HepG2 (cell line): ENCODE results near the gene BARX1. TPM values are rescaled to one million over a fixed set of nuclear protein-coding genes. Genes with fewer than 3 reads are reported as not detected.

Experiments used
- ATAC-seq: fragments of 200-7000 bp; cut with Tn5 transposase; 3 replicates; pipeline ENCODE4 v1.9.1; 2020; ENCODE audit warnings: mild to moderate bottlenecking, moderate library complexity
- BruUV-seq: library from RNA; stranded (reverse); fragments of 400-500 nt; replicated peaks from 2 replicates; lab custom pipeline; 2021; lab: Mats Ljungman, UMichigan
- CTCF ChIA-PET: fragments of 300-600 bp; formaldehyde crosslinking; extraction: SDS; loops from one replicate; lab custom pipeline; 2021; ENCODE audit warnings: low total read pairs, inconsistent platforms, low intra/inter-chr PET ratio; lab: Yijun Ruan, JAX
- POLR2A ChIA-PET: fragments of 350-600 bp; sonication (Branson Sonifier 250); formaldehyde crosslinking; loops from one replicate; lab custom pipeline; 2020; ENCODE audit warnings: antibody characterized with exemption, inconsistent platforms; lab: Yijun Ruan, JAX
- DNase-seq: peaks from one replicate; pipeline ENCODE4 v3.0.0-alpha.2; 2015; ENCODE audit warnings: low spot score
- FAIRE-seq: peaks from 3 replicates; lab custom pipeline; 2011; peaks lifted over from hg19 to GRCh38; lab: Jason Lieb, UNC
- H2AFZ ChIP-seq: one replicate; pipeline ENCODE4 v1.6.1; 2011; ENCODE audit warnings: low read length, inconsistent platforms
- H3K27ac ChIP-seq: fragments of 300-600 bp; 3 replicates; pipeline ENCODE4 v1.8.0; 2011; ENCODE audit warnings: mixed run types, mild to moderate bottlenecking, mixed read lengths, low read length, inconsistent platforms; ENCODE audit not compliant: insufficient read depth; ENCODE audit errors: extremely low read length
- H3K27me3 ChIP-seq, 2 experiments: fragments of 200-600 bp in 1 of 2; 2 replicates in 1 of 2; 3 replicates in 1 of 2; pipeline versions ENCODE4 v1.6.0 to v1.8.0; 2011; ENCODE audit warnings: low read length in 2 of 2, mild to moderate bottlenecking in 2 of 2, moderate library complexity in 2 of 2, inconsistent platforms in 1 of 2; ENCODE audit not compliant: insufficient read depth in 2 of 2, control insufficient read depth in 1 of 2
- H3K36me3 ChIP-seq, 2 experiments: fragments of 200-600 bp in 1 of 2; replicated peaks in 1 of 2; 2 replicates in 1 of 2; 3 replicates in 1 of 2; pipeline versions ENCODE4 v1.5.1 to v1.8.0; 2011; ENCODE audit warnings: low read length in 2 of 2, inconsistent platforms in 1 of 2; ENCODE audit not compliant: insufficient read depth in 2 of 2, control insufficient read depth in 1 of 2
- H3K4me1 ChIP-seq: 2 replicates; pipeline ENCODE4 v1.5.1; 2012; ENCODE audit warnings: low read length, inconsistent platforms; ENCODE audit not compliant: insufficient read depth
- H3K4me2 ChIP-seq: 2 replicates; pipeline ENCODE4 v1.6.0; 2011; ENCODE audit warnings: low read depth, low read length, inconsistent platforms
- H3K4me3 ChIP-seq, 3 experiments: fragments of 200-600 bp in 1 of 3; sonication (generic), shearing (Covaris generic) in 1 of 3; replicated peaks in 1 of 3; 2 replicates each; pipeline ENCODE4 v1.5.1; 2011 to 2016; ENCODE audit warnings: low read length in 3 of 3, inconsistent platforms in 2 of 3, low read depth in 2 of 3, mild to moderate bottlenecking in 2 of 3, control low read depth in 1 of 3, mixed read lengths in 1 of 3; ENCODE audit not compliant: insufficient read depth in 1 of 3
- H3K79me2 ChIP-seq: one replicate; pipeline ENCODE4 v1.6.1; 2011; ENCODE audit warnings: low read length, inconsistent platforms; ENCODE audit not compliant: insufficient read depth
- H3K9ac ChIP-seq: 2 replicates; pipeline ENCODE4 v1.6.0; 2011; ENCODE audit warnings: mild to moderate bottlenecking, low read depth, low read length, inconsistent platforms; ENCODE audit not compliant: insufficient read depth
- H3K9me3 ChIP-seq: 2 replicates; pipeline ENCODE4 v1.5.1; 2012; ENCODE audit warnings: mild to moderate bottlenecking, low read length
- H4K20me1 ChIP-seq: 2 replicates; pipeline ENCODE4 v1.6.0; 2011; ENCODE audit warnings: inconsistent platforms, mild to moderate bottlenecking, low read length, moderate library complexity; ENCODE audit not compliant: insufficient read depth
- BRF2 ChIP-seq: sonication (generic); formaldehyde crosslinking; IDR thresholded peaks from 2 replicates; pipeline ENCODE4 v1.8.1; 2022; ENCODE audit warnings: mild to moderate bottlenecking, missing genetic modification reagents
- MNT ChIP-seq: fragments of 450-650 bp; IDR thresholded peaks from 2 replicates; pipeline ENCODE4 v1.6.1; 2016
- PRMT3 ChIP-seq: sonication (generic); formaldehyde crosslinking; IDR thresholded peaks from 2 replicates; pipeline ENCODE4 v1.8.1; 2022; ENCODE audit warnings: low read depth, mild to moderate bottlenecking, moderate library complexity, missing genetic modification reagents, borderline replicate concordance
- SIN3B ChIP-seq: fragments of 150-350 bp; IDR thresholded peaks from 2 replicates; pipeline ENCODE4 v1.6.1; 2014; ENCODE audit warnings: low read length
- THAP9 ChIP-seq: sonication (generic); formaldehyde crosslinking; IDR thresholded peaks from 2 replicates; pipeline ENCODE4; 2020; ENCODE audit warnings: missing genetic modification reagents, mild to moderate bottlenecking, borderline replicate concordance
- ZNF580 ChIP-seq: IDR thresholded peaks from 2 replicates; pipeline ENCODE4 v1.6.1; 2016; ENCODE audit warnings: low read depth, borderline replicate concordance
- WGBS: methylation state at CpG from one replicate; pipeline ENCODE4 v1.1.6; 2017; ENCODE audit warnings: low lambda C conversion rate; 5-methylcytosine and 5-hydroxymethylcytosine counted together
- in situ Hi-C: cut with HindIII; loops from 2 replicates; pipeline ENCODE4 v1.10.0; 2017; ENCODE audit warnings: low pct_unique_long_range_greater_than_20kb; ENCODE audit not compliant: extremely low pct_ligation_motif_present
- intact Hi-C: fragments of 100-400 bp; cut with micrococcal nuclease; formaldehyde crosslinking; loops from one replicate; pipeline ENCODE4 v1.10.0; 2022; ENCODE audit not compliant: unreplicated experiment
- polyA plus RNA-seq, 8 experiments: library from polyadenylated mRNA; depleted of rRNA in 3 of 8; stranded (reverse) in 7 of 8; unstranded in 1 of 8; fragments of >200 nt; fragmentation: Illumina TruSeq in 4 of 8; extraction: Trizol in 4 of 8; gene quantifications; 2 replicates each; pipeline versions ENCODE4 v1.2.1 to v1.2.3, GENCODE V29; 2011 to 2016; ENCODE audit warnings: low read depth in 4 of 8, missing spikeins in 1 of 8, mixed read lengths in 1 of 8; ENCODE audit not compliant: insufficient read depth in 1 of 8
- total RNA-seq, 5 experiments: library from RNA; depleted of rRNA; stranded (reverse); fragments of >200 nt; fragmentation: Illumina TruSeq; extraction: Trizol; gene quantifications; 2 replicates each; pipeline ENCODE4 v1.2.3, GENCODE V29; 2016; ENCODE audit warnings: low read depth in 1 of 5
- TF ChIP-seq, protein P1 (sequence below): sonication (generic); formaldehyde crosslinking; IDR thresholded peaks from 2 replicates; pipeline ENCODE4 v1.4.0; 2020; ENCODE audit warnings: missing genetic modification reagents, borderline replicate concordance

The BARX1 gene
- total and polyA plus RNA-seq, 2 of the 13 experiments (the other 11 are each of a cell fraction or from before 2014, with no cell fraction given), result not detected

GRCh38 chr9:93975262-93975661, 20.1 kb upstream of the BARX1 start:
- Histone ChIP-seq H3K9ac (no peak overlapping the region), H3K9me3 (no peaks in the 10 kb centered on the region), H3K27ac (no peak overlapping the region), H3K4me3 (no peak overlapping the region), H3K27me3 (peaks cover 2 to 7% of the 10 kb centered on the region in 2 experiments; a peak in 1 of 5 replicates), H4K20me1 (no peaks in the 10 kb centered on the region), H2AFZ (no peak overlapping the region), H3K4me2 (no peak overlapping the region), H3K79me2 (no peaks in the 10 kb centered on the region), H3K36me3 (no peaks in the 10 kb centered on the region), H3K4me1 (no peaks in the 10 kb centered on the region)
- TF ChIP-seq MNT (peak; percentile 17; the same call in 1 of the 2 replicates), THAP9 (CRISPR knock-in tag) (no peak)
- ATAC-seq, result no peak
- no peak for DNase-seq
- intact Hi-C loops (no loop called here), in situ Hi-C loops (no loop called here)
- ChIA-PET POLR2A (no interaction called here), CTCF (no interaction called here)
- FAIRE-seq, result no peak
- WGBS, result 7% methylated on average over 5 of the region's 7 CpGs
- no TSS peak for BruUV-seq

GRCh38 chr9:93974151-93974550, 19.0 kb upstream of the BARX1 start:
- no peaks in the 10 kb centered on the region for H3K36me3 ChIP-seq
- DNase-seq (no peak), ATAC-seq (no peak), FAIRE-seq (no peak)
- CTCF ChIA-PET, result no interaction called here
- H2AFZ ChIP-seq, result no peak overlapping the region
- in situ Hi-C loops (no loop called here), intact Hi-C loops (no loop called here)
- H3K27me3 ChIP-seq, result peaks cover 2 to 7% of the 10 kb centered on the region in 2 experiments; a peak in 1 of 5 replicates
- WGBS, result 10% methylated on average over 3 of the region's 3 CpGs
- no peaks in the 10 kb centered on the region for H4K20me1 ChIP-seq
- no peak overlapping the region for H3K4me3 ChIP-seq
- POLR2A ChIA-PET, result no interaction called here
- no peaks in the 10 kb centered on the region for H3K79me2 ChIP-seq
- H3K4me2 ChIP-seq, result no peak overlapping the region
- no peak overlapping the region for H3K9ac ChIP-seq
- H3K4me1 ChIP-seq, result no peaks in the 10 kb centered on the region
- H3K27ac ChIP-seq, result no peak overlapping the region
- no TSS peak for BruUV-seq
- no peaks in the 10 kb centered on the region for H3K9me3 ChIP-seq
- TF ChIP-seq BRF2 (CRISPR knock-in tag) (no peak), ZNF580 (CRISPR knock-in tag) (no peak), SIN3B (no peak), PRMT3 (CRISPR knock-in tag) (no peak)
- TF ChIP-seq, protein P1, sequence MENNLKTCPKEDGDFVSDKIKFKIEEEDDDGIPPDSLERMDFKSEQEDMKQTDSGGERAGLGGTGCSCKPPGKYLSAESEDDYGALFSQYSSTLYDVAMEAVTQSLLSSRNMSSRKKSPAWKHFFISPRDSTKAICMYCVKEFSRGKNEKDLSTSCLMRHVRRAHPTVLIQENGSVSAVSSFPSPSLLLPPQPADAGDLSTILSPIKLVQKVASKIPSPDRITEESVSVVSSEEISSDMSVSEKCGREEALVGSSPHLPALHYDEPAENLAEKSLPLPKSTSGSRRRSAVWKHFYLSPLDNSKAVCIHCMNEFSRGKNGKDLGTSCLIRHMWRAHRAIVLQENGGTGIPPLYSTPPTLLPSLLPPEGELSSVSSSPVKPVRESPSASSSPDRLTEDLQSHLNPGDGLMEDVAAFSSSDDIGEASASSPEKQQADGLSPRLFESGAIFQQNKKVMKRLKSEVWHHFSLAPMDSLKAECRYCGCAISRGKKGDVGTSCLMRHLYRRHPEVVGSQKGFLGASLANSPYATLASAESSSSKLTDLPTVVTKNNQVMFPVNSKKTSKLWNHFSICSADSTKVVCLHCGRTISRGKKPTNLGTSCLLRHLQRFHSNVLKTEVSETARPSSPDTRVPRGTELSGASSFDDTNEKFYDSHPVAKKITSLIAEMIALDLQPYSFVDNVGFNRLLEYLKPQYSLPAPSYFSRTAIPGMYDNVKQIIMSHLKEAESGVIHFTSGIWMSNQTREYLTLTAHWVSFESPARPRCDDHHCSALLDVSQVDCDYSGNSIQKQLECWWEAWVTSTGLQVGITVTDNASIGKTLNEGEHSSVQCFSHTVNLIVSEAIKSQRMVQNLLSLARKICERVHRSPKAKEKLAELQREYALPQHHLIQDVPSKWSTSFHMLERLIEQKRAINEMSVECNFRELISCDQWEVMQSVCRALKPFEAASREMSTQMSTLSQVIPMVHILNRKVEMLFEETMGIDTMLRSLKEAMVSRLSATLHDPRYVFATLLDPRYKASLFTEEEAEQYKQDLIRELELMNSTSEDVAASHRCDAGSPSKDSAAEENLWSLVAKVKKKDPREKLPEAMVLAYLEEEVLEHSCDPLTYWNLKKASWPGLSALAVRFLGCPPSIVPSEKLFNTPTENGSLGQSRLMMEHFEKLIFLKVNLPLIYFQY (CRISPR knock-in tag), result no peak
